NCI-H2196 treated with DMSO at 0.1 percent for 48 hours (cell line): Measurements from ENCODE around the gene SLC37A4.
"Not testable (repeated sequence)": the region's sequence is repeated elsewhere in the genome, so short reads cannot be mapped to it uniquely, and the experiment has no call there.

Source experiments
- DNase-seq: peaks from one replicate; lab custom pipeline; 2025; ENCODE audit not compliant: unreplicated experiment; lab: John Stamatoyannopoulos, UW

SLC37A4 gene

DNA sequence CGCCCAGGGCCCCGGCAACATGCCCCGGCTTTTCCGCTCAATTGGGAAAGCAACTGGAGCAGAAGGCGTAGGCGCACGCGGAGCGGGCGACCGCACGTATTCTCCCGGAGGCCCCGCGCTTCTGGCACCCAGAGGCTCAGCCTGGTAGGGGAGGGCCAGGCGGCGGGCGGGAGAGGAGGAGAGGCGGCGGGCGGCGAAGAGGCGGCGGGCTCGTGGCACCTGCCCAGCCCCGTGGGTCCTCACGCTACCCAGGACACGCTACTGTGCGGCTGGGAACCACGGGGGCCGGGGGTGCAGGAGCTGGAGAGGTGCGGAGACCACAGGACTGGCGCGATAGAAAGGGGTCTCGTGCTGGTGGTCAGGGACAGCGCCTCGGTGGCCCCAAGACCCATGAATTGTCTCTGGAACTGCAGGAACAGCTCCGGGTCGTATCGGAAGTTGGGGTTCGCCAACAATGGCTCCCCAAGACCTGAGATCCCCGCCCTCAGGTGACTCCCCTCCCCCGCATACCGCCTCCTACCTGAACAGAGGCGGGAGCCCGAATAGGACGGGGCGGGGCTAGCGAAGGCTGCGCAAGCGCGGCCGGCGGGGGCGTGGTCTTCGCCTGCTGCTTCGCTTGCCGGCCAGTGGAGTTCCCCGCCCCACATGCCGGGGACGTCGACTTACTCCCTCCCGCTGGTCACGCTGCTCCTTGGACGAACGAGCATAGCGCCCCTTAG is at the start of gene SLC37A4:
SLC37A4 (minus strand) TSS at position 549 of the 719 bp plus-strand sequence.
- DNase-seq: peak; percentile 96

GRCh38 chr11:119078675-119079420 is 48.2 kb upstream of the SLC37A4 start:
- no peak for DNase-seq

- no peak for DNase-seq
Observed at GRCh38 chr11:119077839-119078238, 47.2 kb upstream of the SLC37A4 start.

GRCh38 chr11:119067371-119068222 is 36.9 kb upstream of the SLC37A4 start, which contains the start of gene VPS11:
TSS of gene VPS11 (plus strand) at chr11:119067818. CDS start at chr11:119067824, 6 bp downstream.
- DNase-seq: peak; percentile 90

DNA sequence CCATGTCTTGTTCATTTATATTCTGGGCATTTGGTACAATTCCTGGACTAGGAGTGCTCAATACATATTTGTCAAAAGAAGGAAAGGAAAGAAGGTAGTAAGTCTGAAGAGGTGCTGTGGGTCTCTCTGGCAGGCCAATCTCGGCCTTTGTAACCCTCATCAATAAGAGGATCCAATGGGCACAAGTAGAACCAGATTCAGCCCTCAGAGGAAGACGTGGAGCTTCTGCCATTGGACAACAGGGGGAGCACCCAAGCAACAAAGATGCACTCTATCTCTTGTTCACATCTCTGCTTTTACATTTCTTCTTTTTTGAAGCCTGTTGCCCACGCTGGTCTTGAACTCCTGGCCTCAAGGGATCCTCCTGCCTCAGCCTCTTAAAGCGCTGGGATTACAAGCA is 34.7 kb upstream of the SLC37A4 start:
- DNase-seq: no peak

DNA sequence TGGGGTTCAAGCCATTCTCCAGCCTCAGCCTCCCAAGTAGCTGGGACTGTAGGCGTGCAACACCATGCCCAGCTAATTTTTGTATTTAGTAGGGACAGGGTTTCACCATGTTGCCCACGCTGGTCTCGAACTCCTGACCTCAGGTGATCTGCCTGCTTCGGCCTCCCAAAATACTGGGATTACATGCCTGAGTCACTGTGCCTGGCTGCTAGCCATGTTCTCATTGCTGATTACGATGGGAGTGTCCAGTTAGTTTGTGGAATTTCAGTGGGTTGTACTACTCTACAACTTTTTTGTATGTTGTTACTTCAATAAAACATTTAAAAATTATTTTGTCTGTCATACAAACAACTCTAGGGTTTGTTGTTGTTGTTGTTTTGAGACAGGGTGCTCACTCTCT is 32.1 kb upstream of the SLC37A4 start:
- DNase-seq: no peak

DNA sequence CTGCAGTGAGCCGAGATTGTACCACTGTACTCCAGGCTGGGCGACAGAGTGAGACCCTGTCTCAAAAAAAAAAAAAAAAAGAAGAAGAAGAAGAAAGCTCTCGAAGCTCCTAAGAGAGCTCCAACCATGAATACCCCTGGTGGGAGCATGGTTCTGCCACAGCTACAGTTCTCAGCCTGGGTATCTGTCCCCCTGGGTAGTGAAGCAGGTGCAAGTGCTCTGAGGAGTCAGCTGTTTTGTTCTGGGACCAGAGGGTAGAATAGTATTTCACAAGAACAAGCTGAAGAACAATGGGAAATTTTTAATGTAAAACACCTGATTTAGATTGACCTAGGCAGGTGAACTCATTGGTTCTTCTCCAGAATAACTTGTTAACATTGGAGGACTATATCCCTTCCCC is 30.6 kb upstream of the SLC37A4 start:
- no peak for DNase-seq

DNA sequence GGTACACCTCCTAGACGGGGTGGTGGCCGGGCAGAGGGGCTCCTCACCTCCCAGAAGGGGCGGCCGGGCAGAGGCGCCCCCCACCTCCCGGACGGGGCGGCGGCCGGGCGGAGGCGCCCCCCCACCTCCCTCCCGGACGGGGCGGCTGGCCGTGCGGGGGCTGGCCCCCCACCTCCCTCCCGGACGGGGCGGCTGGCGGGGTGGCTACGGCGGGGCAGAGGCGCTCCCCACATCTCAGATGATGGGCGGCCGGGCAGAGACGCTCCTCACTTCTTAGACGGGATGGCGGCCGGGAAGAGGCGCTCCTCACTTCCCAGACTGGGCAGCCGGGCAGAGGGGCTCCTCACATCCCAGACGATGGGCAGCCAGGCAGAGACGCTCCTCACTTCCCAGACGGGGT is 28.5 kb upstream of the SLC37A4 start:
- DNase-seq: not testable (repeated sequence)

GRCh38 chr11:119057000-119057769 is 26.5 kb upstream of the SLC37A4 start, which contains the start of gene HYOU1:
TSS of gene HYOU1 (minus strand) at chr11:119057205. CDS start at chr11:119056160, 1,045 bp downstream.
- DNase-seq: peak; percentile 95

GRCh38 chr11:119056421-119056999 is 25.8 kb upstream of the SLC37A4 start:
- DNase-seq: no peak

DNA sequence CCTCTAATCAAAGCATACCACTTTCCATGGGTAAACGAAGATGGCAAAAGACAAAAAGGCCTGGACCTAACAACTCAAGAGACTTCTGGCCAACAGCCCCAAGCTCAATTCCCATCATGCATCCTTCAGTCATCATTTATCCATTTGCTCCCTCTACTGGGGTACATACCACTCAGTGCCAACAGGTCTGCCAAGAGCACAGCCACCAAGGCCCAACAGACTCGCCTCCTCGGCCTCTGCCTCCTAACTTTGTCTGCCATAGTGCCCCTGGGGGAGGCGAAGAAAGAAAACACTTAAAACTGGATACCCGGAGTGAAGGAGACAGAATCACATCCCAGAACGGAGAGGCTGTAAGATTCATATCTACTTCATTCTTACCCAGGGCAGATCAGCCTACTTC is 25.2 kb upstream of the SLC37A4 start:
- no peak for DNase-seq

DNA sequence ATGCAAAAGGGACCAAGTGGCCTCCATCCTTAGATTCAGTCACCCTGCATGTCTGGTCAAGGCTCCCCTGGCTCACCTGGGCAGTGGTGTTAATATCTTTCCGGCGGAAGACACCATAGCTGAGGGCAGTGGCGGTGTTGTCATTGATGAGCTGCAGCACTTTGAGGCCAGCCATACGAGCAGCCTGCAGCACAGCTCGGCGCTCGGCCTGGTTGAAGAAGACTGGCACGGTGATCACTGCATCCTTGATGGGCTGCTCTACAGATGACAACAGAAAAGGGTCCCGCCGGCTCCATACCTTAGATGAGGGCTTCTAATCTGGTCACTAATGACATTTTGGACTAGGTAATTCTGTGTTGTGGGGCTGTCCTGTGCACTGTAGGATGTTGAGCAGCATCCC is 23.7 kb upstream of the SLC37A4 start:
- no peak for DNase-seq

GRCh38 chr11:119052163-119052814 is 21.6 kb upstream of the SLC37A4 start:
- DNase-seq: no peak

DNA sequence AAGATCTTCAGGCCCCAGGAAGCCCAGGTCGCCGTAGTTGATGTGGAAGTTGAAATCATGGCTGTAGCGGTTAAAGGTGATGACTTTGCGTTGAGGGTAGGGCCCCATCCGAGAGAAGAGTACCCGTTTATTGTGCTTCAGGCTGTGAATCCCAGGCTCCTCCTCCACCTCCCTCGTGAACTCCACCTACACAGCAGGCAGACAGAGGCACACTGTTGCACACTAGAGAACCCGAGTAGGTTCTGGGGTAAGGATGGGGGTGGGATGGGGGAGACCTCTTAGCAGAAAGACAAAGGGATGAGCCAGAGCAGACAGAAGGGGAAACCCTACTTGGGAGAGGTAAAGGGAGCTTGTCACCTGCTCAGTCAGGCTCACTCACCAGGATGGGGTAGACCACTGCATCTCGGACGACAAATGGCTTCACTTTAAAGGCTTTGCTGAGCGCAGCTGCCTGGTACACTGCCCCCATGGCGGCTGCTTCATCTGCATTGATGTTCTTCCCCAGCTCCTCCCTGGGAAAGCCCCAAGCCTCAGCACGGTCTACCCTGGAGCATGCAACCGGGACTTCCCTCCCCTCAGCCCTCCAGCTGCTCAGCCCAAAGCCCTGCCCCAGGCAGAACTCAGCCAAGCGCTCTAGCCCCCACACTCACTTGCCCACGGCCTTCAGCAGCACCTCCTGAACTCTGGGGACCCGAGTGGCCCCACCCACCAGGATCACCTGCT is 20.9 kb upstream of the SLC37A4 start:
- no peak for DNase-seq

- DNase-seq: no peak
Observed at GRCh38 chr11:119049081-119049480, 18.4 kb upstream of the SLC37A4 start.

GRCh38 chr11:119048644-119049043 is 18.0 kb upstream of the SLC37A4 start:
- DNase-seq: no peak

GRCh38 chr11:119047205-119047604 is 16.5 kb upstream of the SLC37A4 start:
- DNase-seq: no peak

GRCh38 chr11:119046489-119046888 is 15.8 kb upstream of the SLC37A4 start:
- no peak for DNase-seq

DNA sequence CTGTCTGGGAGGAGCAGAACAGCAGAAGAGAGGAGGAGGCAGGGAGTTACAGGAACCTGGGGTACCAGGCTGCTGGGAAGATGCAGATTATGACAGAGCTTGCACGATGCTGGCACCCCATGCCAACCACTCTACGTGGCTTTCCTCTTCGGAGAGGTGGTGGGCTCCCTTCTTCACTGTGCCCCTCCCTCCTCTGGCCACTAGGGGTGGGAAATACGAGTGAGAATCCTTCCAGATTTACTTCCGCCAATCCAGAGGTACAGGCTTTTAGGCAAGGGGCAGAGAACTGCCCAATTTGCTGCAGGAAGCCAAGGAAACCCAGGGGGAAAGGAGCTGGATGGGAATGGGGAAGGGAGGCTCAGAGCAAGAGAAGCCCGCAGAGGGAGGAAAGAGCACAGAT is 14.0 kb upstream of the SLC37A4 start:
- no peak for DNase-seq
